Nephron (organoid): ENCODE results near the gene KRT1.

Source experiments
- H3K27ac Mint-ChIP-seq, 3 experiments: 2 replicates each; pipeline ENCODE4 v1.8.0; 2020; ENCODE audit warnings: mixed read lengths in 3 of 3, mild to moderate bottlenecking in 2 of 3, moderate library complexity in 1 of 3
- H3K27me3 Mint-ChIP-seq: 2 replicates; pipeline ENCODE4 v1.8.0; 2021; ENCODE audit warnings: low read depth, mild to moderate bottlenecking, moderate library complexity, mixed read lengths
- H3K36me3 Mint-ChIP-seq: 2 replicates; pipeline ENCODE4 v1.8.0; 2020; ENCODE audit warnings: low read depth, mixed read lengths
- H3K4me1 Mint-ChIP-seq: 2 replicates; pipeline ENCODE4 v1.8.0; 2020; ENCODE audit warnings: mixed read lengths
- H3K4me3 Mint-ChIP-seq, 3 experiments: 2 replicates each; pipeline ENCODE4 v1.8.0; 2020; ENCODE audit warnings: mild to moderate bottlenecking in 3 of 3, mixed read lengths in 3 of 3, moderate library complexity in 2 of 3
- H3K9me3 Mint-ChIP-seq: 2 replicates; pipeline ENCODE4 v1.8.0; 2020; ENCODE audit warnings: mixed read lengths
- CTCF ChIP-seq, 3 experiments: fragments of 200-600 bp; sonication (generic); IDR thresholded peaks; one replicate each; pipeline ENCODE4 v1.5.0; 2021; ENCODE audit warnings: antibody characterized with exemption in 3 of 3; ENCODE audit not compliant: unreplicated experiment in 3 of 3

KRT1 gene

GRCh38 chr12:52679875-52680274 lies 332 bp downstream of the KRT1 start:
- H3K36me3 Mint-ChIP-seq, result no peaks in the 10 kb centered on the region
- no peak for TF ChIP-seq CTCF (IDR thresholded peaks at IDR 0.05; ENCODE audit: unreplicated experiment in 3 of 3)
- H3K4me1 Mint-ChIP-seq, result no peaks in the 10 kb centered on the region
- H3K9me3 Mint-ChIP-seq, result no peaks in the 10 kb centered on the region
- H3K27ac Mint-ChIP-seq, result no peak overlapping the region
- H3K4me3 Mint-ChIP-seq, result no peak overlapping the region
- H3K27me3 Mint-ChIP-seq, result peaks cover 53% of the 10 kb centered on the region

- Mint-ChIP-seq H3K4me3 (no peak overlapping the region), H3K27me3 (peaks cover 39% of the 10 kb centered on the region), H3K4me1 (no peaks in the 10 kb centered on the region), H3K27ac (no peak overlapping the region), H3K9me3 (no peaks in the 10 kb centered on the region), H3K36me3 (no peaks in the 10 kb centered on the region)
- TF ChIP-seq CTCF (IDR thresholded peaks at IDR 0.05; ENCODE audit: unreplicated experiment in 3 of 3), result no peak
Observed at GRCh38 chr12:52677671-52678070, 2.5 kb downstream of the KRT1 start.

GRCh38 chr12:52677126-52677525 lies 3.1 kb downstream of the KRT1 start:
- no peak overlapping the region for H3K27ac Mint-ChIP-seq
- no peaks in the 10 kb centered on the region for H3K36me3 Mint-ChIP-seq
- no peaks in the 10 kb centered on the region for H3K4me1 Mint-ChIP-seq
- no peak overlapping the region for H3K4me3 Mint-ChIP-seq
- no peak for TF ChIP-seq CTCF (IDR thresholded peaks at IDR 0.05; ENCODE audit: unreplicated experiment in 3 of 3)
- H3K27me3 Mint-ChIP-seq, result peaks cover 35% of the 10 kb centered on the region
- no peaks in the 10 kb centered on the region for H3K9me3 Mint-ChIP-seq

- no peak for TF ChIP-seq CTCF (IDR thresholded peaks at IDR 0.05; ENCODE audit: unreplicated experiment in 3 of 3)
- no peaks in the 10 kb centered on the region for H3K36me3 Mint-ChIP-seq
- H3K9me3 Mint-ChIP-seq, result no peaks in the 10 kb centered on the region
- no peak overlapping the region for H3K27ac Mint-ChIP-seq
- no peak overlapping the region for H3K4me3 Mint-ChIP-seq
- peaks cover 30% of the 10 kb centered on the region for H3K27me3 Mint-ChIP-seq
- no peaks in the 10 kb centered on the region for H3K4me1 Mint-ChIP-seq
Observed at GRCh38 chr12:52676163-52676562, 4.0 kb downstream of the KRT1 start.

GRCh38 chr12:52675301-52675701 lies 4.9 kb downstream of the KRT1 start:
- no peaks in the 10 kb centered on the region for H3K4me1 Mint-ChIP-seq
- H3K27ac Mint-ChIP-seq, result no peak overlapping the region
- no peaks in the 10 kb centered on the region for H3K9me3 Mint-ChIP-seq
- H3K36me3 Mint-ChIP-seq, result no peaks in the 10 kb centered on the region
- H3K27me3 Mint-ChIP-seq, result peaks cover 27% of the 10 kb centered on the region
- H3K4me3 Mint-ChIP-seq, result no peak overlapping the region
- no peak for TF ChIP-seq CTCF (IDR thresholded peaks at IDR 0.05; ENCODE audit: unreplicated experiment in 3 of 3)

GRCh38 chr12:52674433-52674775 lies 5.8 kb downstream of the KRT1 start:
- H3K4me3 Mint-ChIP-seq, result no peak overlapping the region
- no peaks in the 10 kb centered on the region for H3K36me3 Mint-ChIP-seq
- H3K4me1 Mint-ChIP-seq, result no peaks in the 10 kb centered on the region
- H3K9me3 Mint-ChIP-seq, result no peaks in the 10 kb centered on the region
- no peak for TF ChIP-seq CTCF (IDR thresholded peaks at IDR 0.05; ENCODE audit: unreplicated experiment in 3 of 3)
- no peak overlapping the region for H3K27ac Mint-ChIP-seq
- H3K27me3 Mint-ChIP-seq, result peaks cover 27% of the 10 kb centered on the region
